GM19240 (cell line): Measurements from ENCODE around the gene RAPGEF1.

Source experiments
- DNase-seq: peaks from one replicate; pipeline ENCODE4 v3.0.0; 2011; ENCODE audit warnings: low spot score; ENCODE audit not compliant: insufficient read length

The RAPGEF1 gene

DNA sequence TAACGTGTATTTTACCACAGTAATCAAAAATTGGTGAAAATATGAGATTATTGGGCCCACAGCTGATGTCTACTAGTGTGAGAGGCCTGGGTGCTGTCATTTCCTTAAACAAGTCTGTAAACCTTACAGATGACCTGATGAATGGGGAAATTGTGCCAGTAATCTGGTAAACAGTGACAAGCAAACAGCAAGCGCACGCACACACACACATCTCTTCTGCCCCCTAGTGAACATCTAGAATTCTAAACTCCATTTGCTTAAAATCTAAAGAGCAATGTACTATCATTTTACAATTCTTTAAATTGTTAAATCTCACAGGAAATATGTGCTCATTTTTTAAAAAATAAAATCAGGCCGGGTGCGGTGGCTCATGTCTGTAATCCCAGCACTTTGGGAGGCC is 7.5 kb upstream of the RAPGEF1 start:
- DNase-seq = no peak

DNA sequence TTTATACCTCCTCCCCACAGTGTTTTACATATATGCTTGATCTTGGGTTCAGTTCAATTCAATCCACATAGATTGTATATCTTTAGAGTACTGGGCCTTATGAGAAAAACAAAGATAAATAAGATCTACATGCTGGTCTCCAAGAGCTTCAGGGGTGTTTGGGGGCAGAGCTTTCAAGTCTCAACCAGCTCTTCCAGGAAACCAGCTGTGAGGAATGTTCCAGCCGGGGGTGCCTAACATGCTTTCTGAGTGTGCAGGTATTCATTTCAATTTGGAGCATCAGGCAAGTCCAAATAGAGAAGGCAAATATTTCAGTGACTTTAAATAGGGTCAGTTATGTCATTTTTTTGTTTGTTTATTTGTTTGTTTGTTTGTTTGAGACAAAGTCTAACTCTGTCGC is 5.7 kb upstream of the RAPGEF1 start:
- no peak for DNase-seq

DNA sequence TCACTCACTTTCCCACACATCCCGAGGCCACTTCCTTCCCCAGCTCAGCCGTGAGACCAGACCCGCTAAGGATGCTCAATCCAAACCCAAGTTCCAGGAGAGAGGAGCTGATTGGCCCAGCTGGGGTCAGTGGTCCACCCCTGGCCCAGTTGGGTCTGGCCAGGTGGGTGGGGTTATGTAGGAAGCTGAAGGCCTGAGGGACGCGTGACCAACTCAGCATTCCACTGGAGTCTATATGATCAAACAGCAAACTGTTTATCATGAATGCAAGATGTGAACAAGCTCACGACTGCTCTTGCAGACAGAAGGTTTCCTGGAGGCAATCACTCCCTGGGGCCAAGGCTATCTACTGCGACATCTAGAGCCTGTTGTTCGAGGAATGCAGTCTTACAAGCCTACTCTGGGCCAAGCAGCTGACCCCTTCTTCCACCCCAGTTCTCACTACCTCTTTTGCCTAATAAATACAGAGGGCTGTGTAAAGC is 4.9 kb upstream of the RAPGEF1 start:
- no peak for DNase-seq

DNA sequence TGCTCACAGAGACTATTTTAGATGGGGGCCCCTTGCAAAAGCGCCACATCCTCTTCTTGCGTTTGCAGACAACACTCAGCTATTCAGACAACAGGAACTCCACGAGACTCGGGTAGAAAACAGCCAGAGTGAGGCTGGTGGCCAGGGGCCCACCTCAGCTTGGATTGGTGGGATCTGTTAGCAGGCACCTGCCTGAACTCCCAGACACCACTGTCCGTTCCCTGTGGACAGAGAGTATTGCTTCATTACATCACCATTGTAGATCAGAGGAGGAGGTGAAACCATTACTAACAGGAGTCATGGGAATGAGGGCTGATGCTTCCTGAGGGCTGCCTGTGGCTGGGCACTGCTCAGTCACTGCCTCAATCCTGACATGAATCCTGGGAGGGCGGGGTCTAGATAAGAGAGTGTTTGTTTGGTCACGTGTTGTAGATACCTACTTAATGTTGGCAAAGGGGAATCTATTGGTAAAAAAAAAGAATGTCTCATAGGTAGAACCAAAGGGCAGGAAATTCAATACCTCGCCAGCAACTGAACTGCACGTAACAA is 4.4 kb upstream of the RAPGEF1 start:
- no peak for DNase-seq

DNA sequence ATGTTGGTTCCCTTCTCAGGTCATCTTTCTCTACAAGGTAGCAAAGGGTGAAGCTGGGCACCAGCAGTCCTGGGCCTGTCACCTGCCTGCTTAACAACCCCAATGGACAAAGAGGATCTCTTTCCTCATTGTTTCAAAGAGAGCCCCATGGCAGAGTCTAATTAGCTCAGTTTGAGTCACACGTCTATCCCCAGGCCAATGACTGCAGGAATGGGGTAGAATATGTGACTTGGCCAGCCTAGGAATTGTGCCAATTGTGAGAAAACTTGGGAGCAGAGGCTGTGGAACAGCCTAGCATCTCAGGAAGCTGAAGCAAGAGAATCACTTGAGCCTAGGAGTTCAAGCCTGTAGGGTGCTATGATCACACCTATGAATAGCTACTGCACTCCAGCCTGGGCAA is 3.6 kb upstream of the RAPGEF1 start:
- no peak for DNase-seq

DNA sequence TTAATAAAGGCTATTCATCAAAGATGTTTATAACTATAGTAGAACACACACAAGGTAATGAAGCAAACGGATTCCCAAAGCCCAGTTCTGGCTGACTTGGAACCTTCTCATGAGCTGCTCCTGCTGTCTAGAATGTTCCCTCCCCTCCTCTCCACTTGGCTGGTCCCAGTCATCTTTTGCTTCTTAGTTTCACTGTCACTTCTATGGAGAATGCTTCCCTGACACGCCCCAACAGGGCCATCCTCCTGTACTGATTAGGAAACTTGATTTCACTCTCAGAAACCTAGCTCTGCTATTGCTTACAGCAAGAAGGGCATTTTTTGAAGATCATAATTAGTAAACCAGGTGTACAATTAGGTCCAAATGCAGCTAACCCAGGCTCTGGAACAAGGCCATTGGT is 3.2 kb upstream of the RAPGEF1 start:
- DNase-seq = no peak

DNA sequence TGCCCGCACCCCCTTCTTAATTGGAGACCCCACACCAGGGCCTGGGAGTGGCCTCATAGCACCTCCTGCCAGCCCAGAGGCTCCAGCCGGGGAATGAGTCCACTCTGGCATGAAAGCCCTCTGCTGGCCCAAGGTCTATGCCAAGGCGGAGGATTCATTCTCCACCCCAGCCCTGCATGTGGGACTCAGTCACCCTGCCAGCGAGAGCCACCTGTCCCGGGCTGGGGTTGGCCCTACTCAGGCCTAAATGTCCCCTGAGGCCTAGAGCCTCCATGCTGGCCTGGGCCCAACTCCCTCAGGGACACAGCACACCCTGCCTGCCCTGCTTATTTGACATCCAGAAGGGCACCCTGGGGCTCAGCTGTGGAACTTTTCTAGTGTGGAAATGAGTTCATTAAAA is 1.0 kb upstream of the RAPGEF1 start:
- DNase-seq = no peak

DNA sequence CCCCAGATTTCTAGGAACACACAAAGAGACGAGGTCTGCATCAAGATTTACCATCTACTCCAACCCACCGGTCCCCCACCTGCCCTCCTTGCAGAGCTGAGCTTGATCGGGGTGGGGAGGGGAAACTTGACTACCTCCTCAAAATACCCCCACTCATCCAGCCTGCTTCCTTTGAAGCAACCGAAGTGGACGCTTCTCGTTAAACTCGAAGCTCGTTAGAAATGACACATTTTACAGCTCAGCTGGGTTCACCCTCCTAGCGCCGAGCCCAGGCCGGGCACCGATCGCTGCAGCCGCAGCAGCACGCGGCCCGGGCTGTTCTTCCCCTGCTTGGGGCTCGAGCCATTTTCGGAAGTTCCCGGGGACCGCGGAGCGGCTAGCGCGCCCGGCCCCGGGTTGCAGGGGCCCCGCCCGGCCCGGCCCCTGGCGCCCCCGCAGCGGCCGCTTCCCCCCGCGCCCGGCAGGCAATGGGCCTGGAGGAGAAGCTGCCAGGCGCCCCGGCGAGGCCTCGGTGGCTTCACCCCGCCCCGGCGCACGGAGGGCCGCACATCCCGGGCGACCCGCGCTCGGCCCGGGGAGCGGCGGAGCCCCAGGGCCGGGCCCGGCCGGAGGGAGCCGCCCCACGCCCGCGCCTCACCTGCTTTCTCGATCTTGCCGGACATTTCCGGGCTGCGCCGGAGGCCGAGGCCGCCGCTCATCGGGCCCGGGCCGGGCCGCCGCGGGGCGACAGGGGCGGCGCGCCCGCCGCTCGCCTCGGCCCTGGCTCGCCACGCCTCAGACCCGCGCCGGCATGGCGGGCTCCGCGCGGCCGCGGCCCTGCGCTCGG is 530 bp downstream of the RAPGEF1 start:
- DNase-seq = no peak

DNA sequence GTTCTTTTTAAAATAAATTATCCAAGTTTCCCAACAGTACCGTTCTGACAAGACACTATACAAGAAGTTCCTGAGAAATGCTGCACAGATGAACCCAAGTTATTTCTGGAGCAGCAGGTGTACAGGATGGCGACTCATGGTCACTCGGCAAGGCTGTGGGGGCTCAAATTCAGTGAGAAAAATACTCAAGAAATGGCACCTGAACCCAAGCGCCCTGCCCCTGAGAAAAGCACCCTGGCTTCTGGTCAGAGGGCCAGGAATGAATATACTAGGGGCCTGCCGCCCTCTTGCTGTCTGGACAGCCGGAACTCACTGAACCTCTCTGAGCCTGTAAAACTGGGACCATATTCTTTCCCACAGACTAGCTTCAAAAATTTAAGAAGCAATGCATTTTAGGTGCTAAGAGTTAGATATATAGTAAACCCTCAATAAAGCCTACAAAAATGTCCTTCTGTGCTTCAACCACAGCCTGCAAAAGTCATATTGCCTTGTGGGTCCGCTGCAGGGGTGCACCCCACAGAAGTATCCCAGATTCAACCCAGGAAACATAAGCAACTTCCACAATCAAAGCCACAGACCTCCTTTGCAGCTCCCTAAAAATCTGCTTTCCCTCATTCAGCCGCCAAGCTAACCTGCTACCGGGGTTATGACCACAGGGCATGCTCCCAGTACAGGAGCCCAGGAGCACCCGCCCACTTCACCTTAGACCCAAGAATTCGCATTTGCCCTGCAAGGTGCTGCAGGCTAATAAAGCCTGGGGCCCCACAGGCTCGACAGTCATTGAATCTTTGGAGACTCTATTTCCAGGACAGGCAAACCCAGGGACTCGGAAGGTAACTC is 1.4 kb downstream of the RAPGEF1 start:
- DNase-seq = no peak

DNA sequence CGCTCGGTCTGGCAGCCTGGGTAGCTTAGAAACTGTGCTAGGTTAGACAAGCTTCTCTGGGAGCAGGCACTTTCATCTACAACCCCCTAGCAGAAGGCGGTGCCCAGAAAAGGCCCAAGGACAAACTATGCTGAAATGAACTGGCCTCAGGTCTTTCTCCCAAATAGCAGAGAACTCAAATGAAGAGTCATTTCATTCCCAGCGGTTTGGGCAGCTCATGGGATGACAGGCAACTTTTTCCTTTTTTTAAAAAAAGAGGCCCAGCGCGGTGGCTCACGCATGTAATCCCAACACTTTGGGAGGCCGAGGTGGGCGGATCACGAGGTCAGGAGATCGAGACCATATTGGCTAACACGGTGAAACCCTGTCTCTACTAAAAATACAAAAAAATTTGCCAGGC is 2.5 kb downstream of the RAPGEF1 start:
- DNase-seq = no peak

DNA sequence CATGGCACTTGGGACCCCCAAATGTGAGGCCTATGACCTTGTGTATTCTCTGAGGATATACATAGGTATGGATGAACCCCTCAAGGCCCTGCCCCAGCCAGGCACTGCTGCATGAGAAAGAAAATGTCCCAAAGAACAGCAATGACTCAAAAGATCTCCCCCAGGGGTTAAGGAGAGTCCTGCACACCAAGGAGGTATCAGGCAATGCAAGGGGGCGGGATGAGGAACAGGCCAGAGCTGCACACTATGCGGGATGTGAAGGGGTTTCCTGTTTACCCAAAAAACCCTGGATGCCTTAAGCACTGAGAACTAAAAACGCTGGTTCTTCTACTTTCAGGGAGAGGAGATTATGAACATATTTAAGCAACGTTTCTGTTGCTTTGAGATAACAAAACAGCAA is 3.4 kb downstream of the RAPGEF1 start:
- no peak for DNase-seq

DNA sequence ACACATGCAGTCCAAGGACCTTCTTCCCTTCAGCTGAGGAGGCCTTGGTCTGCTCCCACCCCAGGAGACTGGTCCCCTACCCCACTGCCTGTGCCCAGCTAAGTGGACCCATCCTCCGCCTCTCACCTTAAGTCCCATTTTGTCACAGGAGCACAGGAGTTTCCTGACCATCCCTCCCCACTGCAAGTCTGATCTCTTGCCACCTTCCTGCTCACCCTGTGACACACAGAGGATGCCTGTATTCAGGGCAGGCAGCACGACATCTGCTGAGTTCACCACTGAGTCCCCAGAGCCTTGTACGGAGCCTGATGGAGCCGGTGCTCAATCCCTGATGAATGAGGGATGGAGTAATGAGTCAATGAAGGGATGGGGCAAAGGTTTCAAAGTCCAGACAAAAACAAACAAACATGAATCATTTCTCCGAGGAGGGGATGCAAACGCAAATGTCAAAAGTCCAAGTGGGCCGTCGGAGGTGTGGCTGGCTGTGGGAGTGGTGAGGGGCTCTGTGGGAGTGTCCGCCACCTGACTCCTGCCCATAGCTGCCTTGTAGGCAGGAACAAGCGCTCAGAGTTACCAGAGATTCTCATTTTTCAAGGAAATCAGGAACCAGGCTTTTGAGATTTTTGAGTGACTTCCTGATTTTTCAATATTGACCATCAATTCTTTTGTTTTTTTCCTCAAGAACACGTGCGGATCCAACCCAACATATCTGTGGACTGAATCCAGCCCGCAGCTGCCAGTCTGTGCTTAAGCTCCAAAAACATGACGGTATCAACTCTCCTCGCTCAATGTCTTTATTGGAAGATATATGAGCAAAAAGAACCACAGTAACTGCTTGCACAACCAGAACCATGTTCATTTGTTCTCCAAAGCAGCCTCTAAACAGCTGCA is 4.4 kb downstream of the RAPGEF1 start:
- DNase-seq = no peak

DNA sequence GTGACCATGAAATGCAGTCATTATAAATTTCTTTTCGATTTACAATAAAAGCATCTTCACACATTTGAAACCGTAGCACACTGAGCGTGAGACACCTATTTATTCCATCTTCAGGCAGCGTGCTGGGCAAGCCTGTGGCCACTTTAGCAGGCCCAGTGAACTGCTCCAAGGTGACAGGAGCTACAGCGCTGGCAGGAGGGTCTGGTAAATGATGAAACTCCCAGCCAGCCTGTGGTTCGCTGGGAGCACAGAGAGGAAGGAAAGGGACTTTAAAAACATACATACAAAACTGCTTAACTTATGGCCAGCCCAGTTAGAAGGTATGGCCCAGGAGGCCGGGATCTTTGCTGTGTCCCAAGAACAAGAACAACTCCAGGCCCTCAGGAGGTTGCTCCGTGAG is 5.1 kb downstream of the RAPGEF1 start:
- no peak for DNase-seq

DNA sequence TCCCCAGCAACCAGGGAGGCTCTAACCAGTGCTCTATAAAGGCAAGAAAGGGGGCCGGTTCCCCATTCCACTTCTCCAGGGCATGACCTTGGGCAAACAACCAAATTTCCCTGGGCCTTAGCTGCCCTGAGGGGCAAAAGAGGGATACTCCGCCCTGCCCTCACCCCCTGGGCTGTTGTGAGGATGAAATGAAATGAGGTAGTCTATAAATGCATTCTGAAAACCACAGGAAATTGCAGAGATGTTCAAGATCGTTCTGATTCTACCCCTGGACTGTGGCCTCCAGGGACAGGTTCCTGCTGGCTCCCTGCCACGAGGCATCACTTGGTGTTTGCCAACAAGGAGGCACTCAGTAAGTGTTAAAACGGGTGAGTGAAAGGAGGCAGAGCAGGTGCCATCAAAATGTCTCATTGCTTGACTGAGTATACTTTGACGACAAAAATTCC is 5.7 kb downstream of the RAPGEF1 start:
- no peak for DNase-seq

DNA sequence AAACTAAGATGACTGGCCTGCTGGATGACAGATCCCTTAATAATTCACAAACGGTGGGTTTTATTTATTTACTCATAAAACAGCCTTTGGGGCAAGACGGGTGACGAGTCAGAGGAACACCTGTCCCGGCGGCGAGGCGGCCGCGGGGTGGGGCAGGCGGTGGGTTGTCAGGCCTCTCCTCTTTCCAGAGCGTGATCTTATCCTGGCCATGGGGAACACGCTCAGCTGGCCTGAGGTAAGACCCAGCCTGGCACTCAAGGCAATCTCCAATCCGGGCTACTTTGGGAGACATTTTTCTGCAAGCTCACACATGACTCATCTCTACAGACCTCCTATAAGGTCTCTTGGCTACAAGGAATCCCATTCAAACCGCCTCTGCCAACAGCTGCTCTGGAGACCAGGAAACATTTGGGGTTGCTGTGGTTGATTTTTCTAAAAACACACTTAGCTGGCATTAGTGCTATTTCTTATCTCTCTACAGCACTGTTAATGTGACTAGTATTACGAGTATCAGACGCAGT is 6.3 kb downstream of the RAPGEF1 start:
- DNase-seq = no peak

DNA sequence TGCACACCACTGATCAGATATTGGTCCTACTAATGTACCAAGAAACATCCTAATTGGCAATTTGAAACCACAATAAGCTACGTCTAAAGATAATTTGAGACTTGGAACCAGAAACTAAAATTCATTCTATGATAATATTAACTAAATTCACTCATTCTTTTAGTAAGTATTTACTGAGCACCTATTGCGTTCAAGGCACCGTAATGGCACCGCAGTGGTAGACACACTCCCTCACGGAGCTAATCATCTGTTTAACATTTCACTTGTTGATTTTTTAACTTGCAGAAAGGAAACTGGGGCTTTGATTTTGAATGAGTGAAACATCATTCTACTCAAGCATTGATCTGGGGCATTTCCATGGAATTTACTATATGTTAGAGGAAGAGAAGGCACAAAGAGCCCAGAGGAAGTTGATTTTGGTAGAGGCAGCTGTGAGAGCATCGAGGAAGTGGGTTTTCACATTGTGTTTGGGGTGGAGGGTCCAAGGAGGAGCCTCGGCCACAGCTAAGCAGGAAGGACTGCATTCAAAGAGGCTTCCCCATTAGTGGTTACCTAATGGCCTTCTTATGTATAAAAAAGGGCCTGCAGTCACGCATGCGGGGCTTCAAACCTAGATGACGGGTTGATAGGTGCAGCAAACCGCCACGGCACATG is 7.1 kb downstream of the RAPGEF1 start:
- no peak for DNase-seq

DNA sequence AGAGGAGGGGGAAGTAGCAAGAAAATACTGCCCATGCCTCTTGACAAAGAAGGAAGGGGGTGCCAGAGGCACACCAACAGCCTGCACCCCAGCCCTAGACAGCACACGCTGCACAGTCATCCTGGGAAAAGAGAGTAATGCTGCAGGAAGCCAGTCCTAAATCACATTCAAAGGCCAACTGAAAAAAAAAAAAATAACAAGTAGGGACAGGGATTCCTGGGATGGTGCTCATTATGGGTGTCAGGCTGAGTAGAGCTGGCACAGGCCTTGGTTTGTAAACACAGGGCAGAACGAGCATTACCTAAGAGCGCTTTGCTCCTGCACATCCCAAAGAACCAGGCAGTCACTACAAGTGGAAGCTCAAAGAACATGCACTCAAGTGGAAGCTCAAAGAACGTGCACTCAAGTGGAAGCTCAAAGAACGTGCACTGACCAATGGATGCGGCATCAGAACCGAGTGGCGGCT is 7.8 kb downstream of the RAPGEF1 start:
- no peak for DNase-seq

DNA sequence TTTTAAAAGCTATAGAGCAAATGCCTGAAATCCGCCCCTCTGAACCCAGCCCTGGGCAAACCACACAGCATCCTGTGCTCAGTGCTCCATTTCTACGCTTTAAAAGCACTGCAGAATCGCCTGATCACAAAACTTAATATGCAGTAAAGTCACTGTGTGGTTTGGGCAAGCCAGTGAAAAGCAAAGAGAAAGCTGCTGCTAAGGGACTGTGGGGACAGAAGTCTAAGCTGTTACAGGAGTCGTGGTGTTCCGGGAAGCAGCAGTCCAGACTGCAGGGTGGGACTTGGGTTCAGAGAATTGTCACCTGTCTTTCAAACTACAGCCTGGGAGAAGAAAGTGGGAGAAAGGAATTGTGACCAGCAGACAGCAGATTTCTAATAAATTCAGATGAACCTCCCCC is 8.2 kb downstream of the RAPGEF1 start:
- DNase-seq = no peak

DNA sequence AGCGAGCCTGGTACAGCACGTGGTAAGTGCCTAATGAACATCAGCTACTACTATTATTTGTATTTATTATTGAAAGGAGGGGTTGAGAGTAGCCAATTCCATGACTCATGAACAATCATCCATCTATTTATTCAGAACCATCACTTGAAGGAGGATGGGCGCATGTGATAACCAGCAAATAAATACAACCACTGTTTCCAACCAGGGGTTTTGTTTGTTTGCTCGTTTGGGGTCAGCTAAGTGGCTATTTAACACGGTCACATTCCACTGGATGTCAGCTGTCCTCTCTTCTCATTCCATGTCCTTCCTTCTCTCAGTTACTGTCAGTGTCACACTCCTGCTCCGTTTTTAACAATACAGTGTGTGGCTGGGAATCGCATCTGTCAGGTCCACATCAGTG is 8.6 kb downstream of the RAPGEF1 start:
- DNase-seq = no peak

DNA sequence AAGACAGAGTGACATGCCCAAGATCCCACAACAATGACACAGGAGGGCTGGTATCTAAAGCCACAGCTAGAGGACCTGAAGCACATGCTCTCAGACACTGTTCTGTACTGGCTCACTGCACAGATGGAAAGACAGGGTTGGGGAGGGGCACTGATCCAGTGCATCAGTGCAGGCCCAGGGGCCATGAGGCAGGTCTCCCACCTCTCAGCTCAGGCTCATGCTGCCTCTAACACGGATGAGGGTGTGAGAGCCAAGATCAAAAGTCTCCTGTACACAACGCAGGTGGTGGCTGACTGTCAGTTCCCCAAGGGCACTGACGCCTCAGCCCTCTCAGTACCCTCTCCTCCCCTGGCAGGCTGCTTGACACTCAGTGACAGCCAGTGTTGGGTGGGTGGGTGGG is 10.9 kb downstream of the RAPGEF1 start:
- no peak for DNase-seq
